HepG2 (cell line): Measurements from ENCODE around the gene PPDPF. TPM values are rescaled to one million over a fixed set of nuclear protein-coding genes. Genes with fewer than 3 reads are reported as not detected.

Experiments used
- BCL6 ChIP-seq: IDR thresholded peaks from 2 replicates; pipeline ENCODE4 v1.6.1; 2016; ENCODE audit warnings: missing genetic modification reagents, missing compliant biosample characterization
- CC2D1A ChIP-seq: sonication (generic); formaldehyde crosslinking; IDR thresholded peaks from 2 replicates; pipeline ENCODE4 v1.8.1; 2023; ENCODE audit warnings: mild to moderate bottlenecking, missing genetic modification reagents
- DRAP1 ChIP-seq: IDR thresholded peaks from 2 replicates; pipeline ENCODE4 v1.6.1; 2016; ENCODE audit warnings: missing genetic modification reagents, missing compliant biosample characterization
- ETV5 ChIP-seq: IDR thresholded peaks from 2 replicates; pipeline ENCODE4 v1.6.1; 2018; ENCODE audit warnings: missing biosample characterization, missing genetic modification reagents, inconsistent platforms, borderline replicate concordance
- KDM2A ChIP-seq: sonication (generic); formaldehyde crosslinking; IDR thresholded peaks from 2 replicates; pipeline ENCODE4 v1.4.0; 2020; ENCODE audit warnings: low read depth, missing genetic modification reagents, borderline replicate concordance
- MXI1 ChIP-seq: IDR thresholded peaks from 3 replicates; pipeline ENCODE4 v1.6.1; 2012; ENCODE audit warnings: low read depth, low read length, inconsistent platforms, borderline replicate concordance
- NPAS2 ChIP-seq: sonication (generic); formaldehyde crosslinking; IDR thresholded peaks from 2 replicates; pipeline ENCODE4 v1.8.0; 2022; ENCODE audit warnings: mild to moderate bottlenecking, missing genetic modification reagents, borderline replicate concordance
- PRMT3 ChIP-seq: sonication (generic); formaldehyde crosslinking; IDR thresholded peaks from 2 replicates; pipeline ENCODE4 v1.8.1; 2022; ENCODE audit warnings: low read depth, mild to moderate bottlenecking, moderate library complexity, missing genetic modification reagents, borderline replicate concordance
- RBM39 ChIP-seq: fragments of 200-400 bp; formaldehyde crosslinking; IDR thresholded peaks from one replicate; pipeline ENCODE4 v1.6.1; 2018; ENCODE audit warnings: antibody characterized with exemption, mild to moderate bottlenecking, low read depth, low read length; ENCODE audit not compliant: poor library complexity, severe bottlenecking
- RFXAP ChIP-seq: sonication (generic); formaldehyde crosslinking; IDR thresholded peaks from 2 replicates; pipeline ENCODE4 v1.4.0; 2020; ENCODE audit warnings: missing genetic modification reagents, borderline replicate concordance
- SMC3 ChIP-seq: IDR thresholded peaks from 2 replicates; pipeline ENCODE4 v1.6.1; 2011; ENCODE audit warnings: low read length, improper control_type of control experiment
- SP5 ChIP-seq: IDR thresholded peaks from 2 replicates; pipeline ENCODE4 v1.6.1; 2016; ENCODE audit warnings: low read depth, borderline replicate concordance
- ZBTB1 ChIP-seq: sonication (generic); formaldehyde crosslinking; IDR thresholded peaks from 2 replicates; pipeline ENCODE4 v1.4.0; 2020; ENCODE audit warnings: missing genetic modification reagents, borderline replicate concordance
- ZKSCAN5 ChIP-seq: sonication (generic); formaldehyde crosslinking; IDR thresholded peaks from 2 replicates; pipeline ENCODE4 v1.5.1; 2020; ENCODE audit warnings: mild to moderate bottlenecking, missing genetic modification reagents
- ZMYM2 ChIP-seq: sonication (generic); formaldehyde crosslinking; IDR thresholded peaks from 2 replicates; pipeline ENCODE4 v1.8.0; 2022; ENCODE audit warnings: mild to moderate bottlenecking, missing genetic modification reagents
- ZMYM3 ChIP-seq: sonication (generic); formaldehyde crosslinking; IDR thresholded peaks from 2 replicates; pipeline ENCODE4 v1.5.1; 2020; ENCODE audit warnings: mild to moderate bottlenecking, missing genetic modification reagents
- ZNF292 ChIP-seq: sonication (generic); formaldehyde crosslinking; IDR thresholded peaks from 2 replicates; pipeline ENCODE4 v1.8.1; 2022; ENCODE audit warnings: mild to moderate bottlenecking, low read depth, missing genetic modification reagents, borderline replicate concordance
- ZNF782 ChIP-seq: sonication (generic); formaldehyde crosslinking; IDR thresholded peaks from 2 replicates; pipeline ENCODE4 v1.4.0; 2020; ENCODE audit warnings: missing genetic modification reagents, mild to moderate bottlenecking, borderline replicate concordance
- polyA plus RNA-seq, 8 experiments: library from polyadenylated mRNA; depleted of rRNA in 3 of 8; stranded (reverse) in 7 of 8; unstranded in 1 of 8; fragments of >200 nt; fragmentation: Illumina TruSeq in 4 of 8; extraction: Trizol in 4 of 8; gene quantifications; 2 replicates each; pipeline versions ENCODE4 v1.2.1 to v1.2.3, GENCODE V29; 2011 to 2016; ENCODE audit warnings: low read depth in 4 of 8, missing spikeins in 1 of 8, mixed read lengths in 1 of 8; ENCODE audit not compliant: insufficient read depth in 1 of 8
- total RNA-seq, 5 experiments: library from RNA; depleted of rRNA; stranded (reverse); fragments of >200 nt; fragmentation: Illumina TruSeq; extraction: Trizol; gene quantifications; 2 replicates each; pipeline ENCODE4 v1.2.3, GENCODE V29; 2016; ENCODE audit warnings: low read depth in 1 of 5
- TF ChIP-seq, protein P1 (sequence below): sonication (generic); formaldehyde crosslinking; IDR thresholded peaks from 2 replicates; pipeline ENCODE4 v1.9.0; 2022; ENCODE audit warnings: missing genetic modification reagents, mild to moderate bottlenecking, borderline replicate concordance
- TF ChIP-seq, protein P2 (sequence below): sonication (generic); formaldehyde crosslinking; IDR thresholded peaks from 2 replicates; pipeline ENCODE4 v1.8.0; 2023; ENCODE audit warnings: mild to moderate bottlenecking, missing genetic modification reagents
- TF ChIP-seq, protein P3 (sequence below): sonication (generic); formaldehyde crosslinking; IDR thresholded peaks from 2 replicates; pipeline ENCODE4 v1.5.0; 2020; ENCODE audit warnings: missing genetic modification reagents
- TF ChIP-seq, protein P4 (sequence below): sonication (generic); formaldehyde crosslinking; conservative IDR thresholded peaks from 2 replicates; pipeline ENCODE4 v1.5.0; 2020; ENCODE audit warnings: missing genetic modification reagents
- TF ChIP-seq, protein P5 (sequence below): sonication (generic); formaldehyde crosslinking; IDR thresholded peaks from 2 replicates; pipeline ENCODE4 v1.8.0; 2022; ENCODE audit warnings: mild to moderate bottlenecking, missing genetic modification reagents, moderate library complexity

PPDPF gene
- total and polyA plus RNA-seq, 2 of the 13 experiments (the other 11 are each of a cell fraction or from before 2014, with no cell fraction given), result 1.8 to 7.0 TPM

DNA sequence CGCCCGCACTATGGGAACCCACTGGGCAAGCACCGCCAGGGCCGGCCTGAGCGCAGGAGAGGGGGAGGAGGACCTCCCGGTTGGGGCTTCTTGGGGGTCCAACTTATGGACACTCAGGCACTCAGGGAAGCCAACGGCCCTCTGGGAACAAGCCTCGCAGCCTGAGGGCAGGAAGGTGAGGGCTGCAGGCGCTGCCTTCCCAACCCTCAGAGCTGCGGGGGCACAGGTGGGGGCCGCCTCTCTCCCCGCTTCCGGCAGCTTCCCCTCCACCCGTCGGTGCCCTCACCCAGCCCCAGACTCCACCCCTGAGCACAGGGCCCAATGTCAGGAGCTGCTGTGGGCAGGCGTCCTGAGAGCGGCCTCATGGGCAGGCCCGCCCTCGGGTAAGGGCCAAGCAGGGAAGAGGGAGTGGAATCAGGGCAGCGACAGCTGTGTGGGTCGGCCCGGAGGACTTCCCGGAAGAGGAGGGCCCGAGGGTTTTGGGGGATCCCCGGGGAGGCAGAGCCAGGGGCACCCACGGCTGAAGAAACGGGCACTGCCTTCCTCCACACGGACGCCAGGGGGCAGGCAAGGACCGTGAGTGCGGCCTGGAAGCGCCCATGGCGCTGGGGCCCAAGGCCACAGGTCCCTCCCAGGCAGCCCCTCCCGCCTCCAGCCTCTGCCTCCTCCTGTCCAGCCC is 17.1 kb downstream of the PPDPF start (continued):
- TF ChIP-seq SP5 (CRISPR knock-in tag), result peak; percentile 71; the same call in 1 of the 2 replicates
- TF ChIP-seq, protein P1, sequence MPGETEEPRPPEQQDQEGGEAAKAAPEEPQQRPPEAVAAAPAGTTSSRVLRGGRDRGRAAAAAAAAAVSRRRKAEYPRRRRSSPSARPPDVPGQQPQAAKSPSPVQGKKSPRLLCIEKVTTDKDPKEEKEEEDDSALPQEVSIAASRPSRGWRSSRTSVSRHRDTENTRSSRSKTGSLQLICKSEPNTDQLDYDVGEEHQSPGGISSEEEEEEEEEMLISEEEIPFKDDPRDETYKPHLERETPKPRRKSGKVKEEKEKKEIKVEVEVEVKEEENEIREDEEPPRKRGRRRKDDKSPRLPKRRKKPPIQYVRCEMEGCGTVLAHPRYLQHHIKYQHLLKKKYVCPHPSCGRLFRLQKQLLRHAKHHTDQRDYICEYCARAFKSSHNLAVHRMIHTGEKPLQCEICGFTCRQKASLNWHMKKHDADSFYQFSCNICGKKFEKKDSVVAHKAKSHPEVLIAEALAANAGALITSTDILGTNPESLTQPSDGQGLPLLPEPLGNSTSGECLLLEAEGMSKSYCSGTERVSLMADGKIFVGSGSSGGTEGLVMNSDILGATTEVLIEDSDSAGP (CRISPR knock-in tag), result peak; percentile 89; the same call in 1 of the 2 replicates
- 0 out of 2 replicates have a peak, but pooled peaks have one; percentile 35 for TF ChIP-seq ZMYM2 (CRISPR knock-in tag)
- TF ChIP-seq, protein P2, sequence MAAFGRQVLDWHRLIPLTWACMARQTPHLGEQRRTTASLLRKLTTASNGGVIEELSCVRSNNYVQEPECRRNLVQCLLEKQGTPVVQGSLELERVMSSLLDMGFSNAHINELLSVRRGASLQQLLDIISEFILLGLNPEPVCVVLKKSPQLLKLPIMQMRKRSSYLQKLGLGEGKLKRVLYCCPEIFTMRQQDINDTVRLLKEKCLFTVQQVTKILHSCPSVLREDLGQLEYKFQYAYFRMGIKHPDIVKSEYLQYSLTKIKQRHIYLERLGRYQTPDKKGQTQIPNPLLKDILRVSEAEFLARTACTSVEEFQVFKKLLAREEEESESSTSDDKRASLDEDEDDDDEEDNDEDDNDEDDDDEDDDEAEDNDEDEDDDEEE, result 0 out of 2 replicates have a peak, but pooled peaks have one; percentile 8
- TF ChIP-seq BCL6 (CRISPR knock-in tag), result peak; percentile 54; the same call in 1 of the 2 replicates
- 0 out of 2 replicates have a peak, but pooled peaks have one; percentile 37 for TF ChIP-seq ZKSCAN5
- TF ChIP-seq CC2D1A (CRISPR knock-in tag), result no peak
- no peak for TF ChIP-seq NPAS2 (CRISPR knock-in tag)
- TF ChIP-seq ZNF292 (CRISPR knock-in tag), result peak; percentile 94
- TF ChIP-seq, protein P3, sequence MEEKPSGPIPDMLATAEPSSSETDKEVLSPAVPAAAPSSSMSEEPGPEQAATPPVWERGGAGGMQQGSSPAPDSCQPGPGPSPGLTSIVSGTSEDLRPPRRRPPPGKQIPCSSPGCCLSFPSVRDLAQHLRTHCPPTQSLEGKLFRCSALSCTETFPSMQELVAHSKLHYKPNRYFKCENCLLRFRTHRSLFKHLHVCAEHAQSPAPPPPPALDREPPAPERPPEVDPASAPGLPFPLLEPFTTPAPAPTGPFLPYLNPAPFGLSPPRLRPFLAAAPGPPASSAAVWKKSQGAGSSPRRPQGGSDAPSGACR (CRISPR knock-in tag), result peak; percentile 53; the same call in 1 of the 2 replicates
- TF ChIP-seq, protein P4, sequence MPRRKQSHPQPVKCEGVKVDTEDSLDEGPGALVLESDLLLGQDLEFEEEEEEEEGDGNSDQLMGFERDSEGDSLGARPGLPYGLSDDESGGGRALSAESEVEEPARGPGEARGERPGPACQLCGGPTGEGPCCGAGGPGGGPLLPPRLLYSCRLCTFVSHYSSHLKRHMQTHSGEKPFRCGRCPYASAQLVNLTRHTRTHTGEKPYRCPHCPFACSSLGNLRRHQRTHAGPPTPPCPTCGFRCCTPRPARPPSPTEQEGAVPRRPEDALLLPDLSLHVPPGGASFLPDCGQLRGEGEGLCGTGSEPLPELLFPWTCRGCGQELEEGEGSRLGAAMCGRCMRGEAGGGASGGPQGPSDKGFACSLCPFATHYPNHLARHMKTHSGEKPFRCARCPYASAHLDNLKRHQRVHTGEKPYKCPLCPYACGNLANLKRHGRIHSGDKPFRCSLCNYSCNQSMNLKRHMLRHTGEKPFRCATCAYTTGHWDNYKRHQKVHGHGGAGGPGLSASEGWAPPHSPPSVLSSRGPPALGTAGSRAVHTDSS (CRISPR knock-in tag), result peak; percentile 47; the same call in 1 of the 2 replicates
- TF ChIP-seq, protein P5, sequence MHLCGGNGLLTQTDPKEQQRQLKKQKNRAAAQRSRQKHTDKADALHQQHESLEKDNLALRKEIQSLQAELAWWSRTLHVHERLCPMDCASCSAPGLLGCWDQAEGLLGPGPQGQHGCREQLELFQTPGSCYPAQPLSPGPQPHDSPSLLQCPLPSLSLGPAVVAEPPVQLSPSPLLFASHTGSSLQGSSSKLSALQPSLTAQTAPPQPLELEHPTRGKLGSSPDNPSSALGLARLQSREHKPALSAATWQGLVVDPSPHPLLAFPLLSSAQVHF (CRISPR knock-in tag), result no peak
- TF ChIP-seq ZBTB1 (CRISPR knock-in tag), result no peak
- TF ChIP-seq KDM2A (CRISPR knock-in tag), result peak; percentile 97
- TF ChIP-seq MXI1, result peak; percentile 68; the same call in 1 of the 3 replicates
- peak; percentile 92 for TF ChIP-seq RBM39
- peak; percentile 55; the same call in 1 of the 2 replicates for TF ChIP-seq ZNF782 (CRISPR knock-in tag)
- TF ChIP-seq PRMT3, result no peak
- peak; percentile 88 for TF ChIP-seq RFXAP
- TF ChIP-seq ZMYM3 (CRISPR knock-in tag), result peak; percentile 94
- TF ChIP-seq SMC3, result peak; percentile 74; the same call in 1 of the 2 replicates
- TF ChIP-seq DRAP1 (CRISPR knock-in tag), result peak; percentile 50; the same call in 1 of the 2 replicates
- peak; percentile 79 for TF ChIP-seq ETV5 (CRISPR knock-in tag)
